Measurements from ENCODE around the gene DIO3. TPM values are rescaled to one million over a fixed set of nuclear protein-coding genes. Genes with fewer than 3 reads are reported as not detected.

Gene DIO3
- not detected in 2 replicates for total RNA-seq

DNA sequence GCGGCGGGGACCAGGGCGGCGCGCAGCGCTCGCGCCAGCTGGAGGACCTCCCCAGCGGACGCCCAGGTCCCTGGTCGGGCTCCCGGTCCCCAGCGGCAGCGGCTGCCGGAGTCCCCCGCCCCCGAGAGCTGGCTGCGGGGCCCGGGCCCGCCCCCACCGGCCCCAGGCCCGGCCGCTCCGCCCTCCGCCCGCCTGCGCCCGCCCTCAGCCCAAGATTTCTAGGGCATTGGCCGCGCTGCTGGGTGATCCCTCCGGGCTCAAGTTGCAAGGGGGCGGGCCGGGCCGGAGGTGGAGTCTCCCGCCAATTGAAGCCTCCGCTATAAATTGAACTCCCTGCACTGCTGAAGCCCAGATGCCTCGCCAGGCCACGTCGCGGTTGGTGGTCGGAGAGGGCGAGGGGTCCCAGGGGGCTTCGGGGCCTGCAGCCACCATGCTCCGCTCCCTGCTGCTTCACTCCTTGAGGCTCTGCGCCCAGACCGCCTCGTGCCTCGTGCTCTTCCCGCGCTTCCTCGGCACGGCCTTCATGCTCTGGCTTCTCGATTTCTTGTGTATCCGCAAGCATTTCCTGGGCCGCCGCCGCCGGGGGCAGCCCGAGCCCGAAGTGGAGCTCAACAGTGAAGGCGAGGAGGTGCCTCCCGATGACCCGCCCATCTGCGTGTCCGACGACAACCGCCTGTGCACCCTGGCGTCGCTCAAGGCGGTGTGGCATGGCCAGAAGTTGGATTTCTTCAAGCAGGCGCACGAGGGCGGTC lies at the start of gene DIO3:
TSS of gene DIO3 (plus strand) at position 351 of the 752 bp plus-strand sequence.
- peaks cover 13% of the 10 kb centered on the region for H3K9me3 Mint-ChIP-seq
- no peak for DNase-seq (ENCODE audit: low spot score)
- H3K4me3 Mint-ChIP-seq, result no peak within 1 kb of the TSS
- peaks cover 47% of the 10 kb centered on the region for H3K27me3 Mint-ChIP-seq (ENCODE audit: insufficient read depth)
- intact Hi-C loops (cut with micrococcal nuclease), result loop anchor here (10.0 kb wide), 1 partner anchor 107 kb away; no protein-coding TSS in a partner anchor
- H3K4me1 Mint-ChIP-seq (ENCODE audit: low read depth), result no peaks in the 10 kb centered on the region
- H3K27ac Mint-ChIP-seq, result no peak within 1 kb of the TSS
- H3K36me3 Mint-ChIP-seq (ENCODE audit: low read depth), result peaks cover 11% of the 10 kb centered on the region

DNA sequence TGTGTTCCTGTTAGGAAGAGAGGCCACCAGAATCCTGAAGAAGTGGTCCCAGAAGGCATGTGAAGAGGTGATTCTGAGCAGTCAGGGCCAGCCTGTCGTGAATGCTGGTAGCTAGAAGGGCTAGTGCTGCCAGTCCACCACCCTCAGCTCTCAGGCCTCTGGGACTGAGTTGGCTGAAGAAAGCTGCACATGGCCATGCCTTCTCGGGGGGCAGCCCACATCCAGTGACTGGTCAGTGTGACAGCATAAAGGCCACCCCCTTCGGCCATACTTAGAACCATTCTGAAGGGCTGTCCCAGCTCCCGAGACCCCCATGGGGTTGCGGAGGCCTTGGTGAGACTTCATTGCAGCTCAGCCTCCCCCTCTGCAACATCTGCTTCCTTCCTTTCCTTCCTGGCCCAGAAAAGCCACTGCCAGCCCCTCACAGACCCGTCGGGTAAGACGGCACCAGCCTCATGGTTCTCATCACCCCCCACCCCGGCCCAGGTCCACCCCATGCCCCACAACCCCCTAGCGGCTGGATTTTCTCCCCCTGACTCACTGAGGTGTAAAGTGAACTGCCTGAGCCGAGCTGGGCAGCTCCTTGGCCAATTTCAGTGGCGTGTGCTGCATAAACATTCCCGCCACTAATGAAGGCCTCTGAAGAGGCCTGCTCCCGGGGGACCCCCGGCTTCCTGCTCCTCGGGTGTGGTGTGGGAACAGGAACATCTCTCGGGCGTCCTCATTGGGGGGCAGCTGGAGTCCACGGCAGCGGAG lies 49.5 kb upstream of the DIO3 start:
- Mint-ChIP-seq H3K4me3 (no peak overlapping the region), H3K36me3 (ENCODE audit: low read depth) (no peaks in the 10 kb centered on the region), H3K27me3 (ENCODE audit: insufficient read depth) (no peaks in the 10 kb centered on the region)

DNA sequence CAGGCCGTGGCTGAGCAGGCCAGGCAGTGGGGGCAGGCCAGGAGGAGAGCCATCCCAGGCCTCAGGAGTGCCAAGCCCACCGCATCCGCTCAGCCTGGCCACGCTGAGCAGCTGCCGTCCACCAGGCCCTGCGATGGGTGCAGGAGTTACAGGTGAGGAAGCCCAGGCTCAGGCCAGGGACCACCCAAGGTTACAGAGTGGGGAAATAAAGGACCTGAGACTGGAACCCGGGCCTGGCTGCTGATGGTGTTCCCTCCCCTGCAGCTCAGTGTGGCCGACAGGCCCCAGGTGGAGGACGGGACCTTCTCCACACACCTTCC lies 49.0 kb upstream of the DIO3 start:
- Mint-ChIP-seq H3K27me3 (ENCODE audit: insufficient read depth) (no peaks in the 10 kb centered on the region), H3K4me1 (ENCODE audit: low read depth) (no peaks in the 10 kb centered on the region), H3K9me3 (no peaks in the 10 kb centered on the region), H3K4me3 (no peak overlapping the region), H3K27ac (no peak overlapping the region), H3K36me3 (ENCODE audit: low read depth) (no peaks in the 10 kb centered on the region)
- intact Hi-C loops (cut with micrococcal nuclease), result no loop called here
- no peak for DNase-seq (ENCODE audit: low spot score)

More for the DNA sequence above, 49.5 kb upstream of the DIO3 start:
- Mint-ChIP-seq H3K4me1 (ENCODE audit: low read depth) (no peaks in the 10 kb centered on the region), H3K9me3 (no peaks in the 10 kb centered on the region), H3K27ac (no peak overlapping the region)
- DNase-seq (ENCODE audit: low spot score), result no peak
- intact Hi-C loops (cut with micrococcal nuclease), result no loop called here

DNA sequence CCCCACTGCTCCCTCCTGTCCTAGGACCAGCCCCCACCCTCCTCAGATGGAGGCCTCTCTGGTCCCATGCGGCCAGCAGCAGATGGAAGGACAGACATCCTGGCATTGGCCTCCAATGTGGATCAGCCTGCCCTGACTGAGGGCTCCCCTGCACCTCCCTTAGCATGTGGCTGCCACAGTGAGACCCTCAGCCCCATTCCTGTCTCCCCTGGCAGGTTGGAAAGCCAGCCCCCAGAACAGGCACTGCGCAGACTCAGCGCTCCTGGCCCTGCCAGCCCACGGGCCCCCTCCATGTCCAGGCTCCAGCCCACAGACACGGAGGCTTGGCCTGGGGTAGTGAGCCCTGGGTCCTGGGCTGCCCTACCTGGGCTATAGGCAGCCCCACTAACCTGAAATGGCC lies 47.2 kb upstream of the DIO3 start:
- no peaks in the 10 kb centered on the region for H3K27me3 Mint-ChIP-seq (ENCODE audit: insufficient read depth)
- no peaks in the 10 kb centered on the region for H3K9me3 Mint-ChIP-seq

DNA sequence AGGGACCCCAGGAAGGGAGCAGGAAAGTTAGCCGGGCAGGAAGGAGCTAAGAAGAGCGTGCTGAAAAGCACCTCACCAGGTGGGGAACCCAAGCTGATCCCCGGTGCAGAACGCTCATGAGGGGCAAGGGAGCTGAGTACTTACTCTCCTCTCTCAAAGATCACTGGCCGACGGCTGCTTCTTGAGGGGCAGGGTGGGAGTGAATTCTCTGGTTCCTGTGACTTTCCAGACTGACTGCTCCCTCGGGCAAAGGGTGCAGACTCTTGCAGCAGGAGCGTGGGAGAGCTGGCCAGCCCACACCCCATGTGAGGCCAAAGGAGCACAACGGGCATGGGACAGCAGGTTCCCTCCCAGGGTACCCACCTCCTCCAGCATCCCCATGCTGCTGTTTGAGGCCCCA lies 44.9 kb upstream of the DIO3 start:
- Mint-ChIP-seq H3K27me3 (ENCODE audit: insufficient read depth) (no peaks in the 10 kb centered on the region), H3K4me3 (no peak overlapping the region), H3K36me3 (ENCODE audit: low read depth) (no peaks in the 10 kb centered on the region), H3K9me3 (no peaks in the 10 kb centered on the region), H3K4me1 (ENCODE audit: low read depth) (no peaks in the 10 kb centered on the region), H3K27ac (no peak overlapping the region)
- intact Hi-C loops (cut with micrococcal nuclease), result no loop called here
- DNase-seq (ENCODE audit: low spot score), result no peak

More for the DNA sequence above, 47.2 kb upstream of the DIO3 start:
- Mint-ChIP-seq H3K4me3 (no peak overlapping the region), H3K4me1 (ENCODE audit: low read depth) (no peaks in the 10 kb centered on the region), H3K27ac (no peak overlapping the region), H3K36me3 (ENCODE audit: low read depth) (no peaks in the 10 kb centered on the region)
- intact Hi-C loops (cut with micrococcal nuclease), result no loop called here
- no peak for DNase-seq (ENCODE audit: low spot score)

DNA sequence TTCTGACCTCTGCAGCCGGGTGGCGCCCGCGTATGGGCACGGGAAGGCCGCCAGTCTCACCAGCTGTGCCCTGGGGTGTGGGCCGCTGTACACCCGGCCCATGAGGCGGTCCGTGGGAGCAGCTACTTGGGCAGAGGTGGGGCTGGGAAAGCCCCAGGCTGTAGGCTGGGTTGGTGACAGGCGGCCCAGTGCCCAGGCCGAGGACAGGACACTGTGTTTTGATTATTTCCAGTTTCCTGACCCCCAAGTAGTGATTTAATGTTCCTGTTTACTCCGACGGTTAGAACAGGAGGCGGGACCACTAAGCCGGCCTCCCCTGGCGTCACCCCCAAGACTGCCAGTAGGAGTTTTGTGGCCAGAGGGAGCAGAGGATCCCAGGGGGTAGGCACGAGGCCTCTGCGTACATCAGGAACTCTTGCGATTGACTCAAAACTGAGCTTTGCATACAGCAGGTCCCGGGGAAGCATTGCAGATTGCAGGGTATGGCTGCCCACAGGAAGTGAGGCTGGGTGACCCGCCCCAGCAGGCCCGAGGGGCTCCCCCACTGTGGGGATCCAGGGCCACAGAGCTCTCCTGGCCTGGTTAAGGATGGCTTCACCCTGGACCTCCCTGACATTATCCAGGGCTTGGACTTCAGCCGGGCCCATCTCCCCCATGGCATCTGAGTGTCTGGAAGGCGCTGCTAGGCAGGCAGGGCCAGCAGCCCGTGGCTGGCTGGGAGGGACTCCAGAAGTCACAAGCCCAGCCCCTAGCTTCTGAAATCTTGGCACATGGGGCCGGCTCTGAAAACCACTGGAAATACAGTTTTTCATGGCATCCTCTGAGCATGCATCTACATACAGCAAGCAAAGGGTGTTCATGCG lies 42.5 kb upstream of the DIO3 start:
- intact Hi-C loops (cut with micrococcal nuclease), result no loop called here
- Mint-ChIP-seq H3K9me3 (no peaks in the 10 kb centered on the region), H3K27me3 (ENCODE audit: insufficient read depth) (no peaks in the 10 kb centered on the region), H3K4me3 (no peak overlapping the region), H3K4me1 (ENCODE audit: low read depth) (no peaks in the 10 kb centered on the region), H3K27ac (no peak overlapping the region), H3K36me3 (ENCODE audit: low read depth) (no peaks in the 10 kb centered on the region)
- no peak for DNase-seq (ENCODE audit: low spot score)

DNA sequence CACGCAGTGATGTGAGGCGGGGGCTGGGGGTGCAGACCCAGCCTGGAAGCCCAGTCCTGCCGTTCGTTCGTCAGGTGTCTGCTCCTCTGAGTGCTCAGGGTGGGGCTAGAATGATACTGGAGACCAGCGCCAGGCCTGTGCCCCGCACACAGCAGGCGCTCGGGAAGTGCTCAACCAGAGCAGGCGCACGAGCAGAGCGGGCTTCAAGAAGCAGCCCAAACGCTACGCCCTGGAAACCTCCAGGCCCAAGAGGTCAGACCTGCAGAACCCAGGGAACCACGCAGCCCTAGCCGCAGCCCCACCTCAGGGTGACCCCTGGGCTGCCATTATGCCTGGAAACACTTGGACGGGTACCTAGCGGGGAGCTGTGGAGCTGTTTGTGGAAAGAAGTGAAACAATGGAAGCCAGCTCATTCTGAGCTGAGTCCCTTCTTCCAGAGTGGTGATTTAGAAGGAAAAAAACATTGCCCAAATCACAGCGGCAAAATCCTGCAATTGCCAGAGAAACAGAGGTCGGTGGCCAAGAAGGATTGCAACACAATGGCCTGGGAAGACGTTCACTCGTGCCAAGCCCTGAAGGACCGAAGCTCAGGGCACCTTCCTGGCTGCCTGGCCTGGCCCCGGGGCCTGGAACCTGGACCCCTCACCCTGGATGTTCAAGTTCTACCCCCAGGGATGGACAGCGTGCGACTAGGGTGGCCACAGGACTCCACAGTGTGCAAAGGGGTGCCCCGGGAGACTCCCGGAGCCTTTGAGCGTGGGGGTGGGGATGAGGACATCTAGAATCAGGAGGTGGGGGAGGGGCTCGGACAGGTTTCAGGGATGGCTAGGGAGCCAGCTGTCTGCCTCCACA lies 40.4 kb upstream of the DIO3 start:
- Mint-ChIP-seq H3K4me3 (no peak overlapping the region), H3K36me3 (ENCODE audit: low read depth) (no peaks in the 10 kb centered on the region), H3K9me3 (no peaks in the 10 kb centered on the region), H3K27me3 (ENCODE audit: insufficient read depth) (peaks cover 2% of the 10 kb centered on the region), H3K27ac (no peak overlapping the region), H3K4me1 (ENCODE audit: low read depth) (no peaks in the 10 kb centered on the region)
- DNase-seq (ENCODE audit: low spot score), result no peak
- intact Hi-C loops (cut with micrococcal nuclease), result no loop called here

DNA sequence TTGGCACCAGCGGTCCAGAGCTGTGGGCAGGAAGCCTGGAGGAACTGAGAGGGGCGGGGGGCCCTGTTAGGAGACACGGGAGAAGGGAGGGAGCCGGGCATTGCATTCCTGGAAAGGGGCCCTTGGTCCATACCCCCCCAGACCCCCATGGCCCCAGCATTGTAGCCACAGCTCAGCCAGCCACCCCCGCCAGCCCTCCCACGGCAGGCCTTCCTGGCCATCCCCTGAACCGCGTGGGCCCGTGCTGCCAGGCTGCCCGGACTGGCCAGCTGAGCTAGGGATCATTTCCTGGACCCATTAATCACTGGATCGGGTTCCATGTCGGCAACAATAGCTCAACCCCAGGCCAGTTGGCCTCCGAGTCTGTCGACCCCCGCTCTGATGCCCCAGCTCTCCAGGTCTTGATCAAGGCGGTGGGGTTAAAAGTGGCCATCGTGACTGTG lies 39.8 kb upstream of the DIO3 start:
- intact Hi-C loops (cut with micrococcal nuclease), result no loop called here
- DNase-seq (ENCODE audit: low spot score), result no peak
- no peaks in the 10 kb centered on the region for H3K4me1 Mint-ChIP-seq (ENCODE audit: low read depth)
- peaks cover 2% of the 10 kb centered on the region for H3K27me3 Mint-ChIP-seq (ENCODE audit: insufficient read depth)
- no peak overlapping the region for H3K4me3 Mint-ChIP-seq
- no peaks in the 10 kb centered on the region for H3K36me3 Mint-ChIP-seq (ENCODE audit: low read depth)
- H3K9me3 Mint-ChIP-seq, result no peaks in the 10 kb centered on the region
- no peak overlapping the region for H3K27ac Mint-ChIP-seq

DNA sequence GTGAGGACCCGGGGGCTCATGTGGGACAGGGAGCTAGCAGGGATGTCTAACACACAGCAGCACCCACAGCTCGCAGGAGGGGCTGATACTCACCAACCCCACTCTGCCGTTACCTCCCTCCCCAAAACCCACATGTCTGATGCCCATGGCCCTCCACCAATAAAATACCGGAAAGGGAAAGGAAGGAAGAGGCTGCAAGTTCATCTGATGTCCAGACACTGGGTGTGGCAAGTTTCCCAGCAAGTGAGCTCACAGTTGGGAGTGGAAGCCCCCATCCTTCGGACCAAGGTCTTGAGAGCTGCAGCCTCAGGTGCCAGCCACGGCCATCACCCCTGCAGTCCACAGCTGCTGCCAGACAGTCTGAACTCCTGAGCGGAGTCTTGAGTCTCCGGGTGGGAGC lies 39.3 kb upstream of the DIO3 start:
- Mint-ChIP-seq H3K27me3 (ENCODE audit: insufficient read depth) (peaks cover 2% of the 10 kb centered on the region), H3K27ac (no peak overlapping the region), H3K4me1 (ENCODE audit: low read depth) (no peaks in the 10 kb centered on the region), H3K9me3 (no peaks in the 10 kb centered on the region), H3K36me3 (ENCODE audit: low read depth) (no peaks in the 10 kb centered on the region), H3K4me3 (no peak overlapping the region)
- intact Hi-C loops (cut with micrococcal nuclease), result no loop called here
- no peak for DNase-seq (ENCODE audit: low spot score)

DNA sequence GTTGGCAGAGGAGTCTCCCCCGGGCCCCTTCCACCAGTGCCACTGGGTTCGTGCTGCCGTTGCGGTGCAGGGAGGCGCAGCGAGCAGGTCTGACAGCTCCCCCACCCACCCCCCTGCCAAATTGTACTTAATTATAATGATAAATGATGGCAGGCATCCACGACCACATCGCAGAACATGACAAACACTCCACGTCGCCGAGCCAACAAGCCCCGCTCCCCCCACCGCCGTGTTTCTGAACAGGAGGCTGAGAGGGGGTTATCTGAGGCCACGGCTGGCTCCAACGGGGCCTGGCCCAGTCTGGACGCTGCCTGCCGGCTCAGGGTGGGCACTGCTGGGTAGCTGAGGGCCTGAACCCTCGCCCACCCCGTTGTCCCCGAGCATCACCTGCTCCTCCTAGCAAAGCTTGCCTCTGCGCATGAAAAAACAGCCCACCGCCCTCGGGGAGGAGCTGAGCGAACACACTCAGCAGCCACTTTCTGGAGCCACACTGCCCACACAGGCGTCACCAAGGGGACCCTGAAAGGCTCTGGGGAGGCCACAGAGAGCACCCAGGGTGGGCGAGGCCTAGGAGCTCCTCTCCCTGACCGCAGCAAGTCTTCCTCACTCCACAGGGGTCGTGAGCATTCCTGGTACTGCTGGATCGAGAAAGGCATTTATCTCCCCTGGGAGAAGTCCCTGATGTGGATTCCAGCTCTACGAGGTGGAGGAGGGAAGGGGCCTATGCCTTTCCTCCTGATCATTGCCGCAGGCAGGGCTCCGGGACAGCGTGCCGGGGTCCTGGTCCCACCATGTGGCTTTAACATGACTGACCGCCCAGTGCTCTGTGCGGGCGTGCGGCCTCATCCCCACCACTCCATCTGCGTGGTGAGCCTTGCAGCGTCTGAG lies 35.4 kb upstream of the DIO3 start:
- H3K36me3 Mint-ChIP-seq (ENCODE audit: low read depth), result no peaks in the 10 kb centered on the region
- no peak overlapping the region for H3K27ac Mint-ChIP-seq
- intact Hi-C loops (cut with micrococcal nuclease), result no loop called here

DNA sequence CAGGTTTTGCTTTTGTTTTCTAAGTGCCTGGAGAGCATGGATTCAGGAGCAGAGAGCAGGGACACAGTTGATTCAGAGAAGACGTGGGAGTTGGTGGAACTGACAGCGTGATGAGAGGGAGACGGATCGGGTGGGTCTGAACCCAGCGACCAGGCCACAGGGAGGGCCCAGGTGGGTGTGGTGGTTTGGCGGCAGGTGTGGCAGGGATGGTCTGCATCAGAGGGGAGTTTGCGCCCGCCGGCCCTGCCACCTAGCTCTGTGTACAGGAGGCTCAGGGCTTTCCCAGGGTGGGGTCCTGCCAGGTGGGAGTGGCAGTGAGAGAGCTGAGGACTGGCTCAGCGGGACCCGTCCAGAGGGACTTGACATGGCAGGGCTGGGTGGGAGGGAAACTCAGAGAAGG lies 33.3 kb upstream of the DIO3 start:
- H3K9me3 Mint-ChIP-seq, result no peaks in the 10 kb centered on the region
- H3K27me3 Mint-ChIP-seq (ENCODE audit: insufficient read depth), result peaks cover 6% of the 10 kb centered on the region
- intact Hi-C loops (cut with micrococcal nuclease), result no loop called here
- H3K4me3 Mint-ChIP-seq, result no peak overlapping the region
- no peak overlapping the region for H3K27ac Mint-ChIP-seq
- no peak for DNase-seq (ENCODE audit: low spot score)
- H3K36me3 Mint-ChIP-seq (ENCODE audit: low read depth), result no peaks in the 10 kb centered on the region
- H3K4me1 Mint-ChIP-seq (ENCODE audit: low read depth), result no peaks in the 10 kb centered on the region

More for the DNA sequence above, 35.4 kb upstream of the DIO3 start:
- Mint-ChIP-seq H3K4me1 (ENCODE audit: low read depth) (no peaks in the 10 kb centered on the region), H3K27me3 (ENCODE audit: insufficient read depth) (peaks cover 6% of the 10 kb centered on the region), H3K9me3 (no peaks in the 10 kb centered on the region), H3K4me3 (no peak overlapping the region)
- no peak for DNase-seq (ENCODE audit: low spot score)

All from activated T-helper 1 cell treated with anti-CD3 and anti-CD28 coated beads, Interleukin-12 subunit alpha, Interleukin-12 subunit beta, Interleukin-2, Interleukin-4 antibody, amounts not matched to agents 30 ng/mL and 10 ng/mL and 1 ng/mL, durations not matched to agents 14 hours and 24 hours and 36 hours (primary cell).